ENCODE results near the gene NOTCH2NLA. TPM values are rescaled to one million over a fixed set of nuclear protein-coding genes. Genes with fewer than 3 reads are reported as not detected.
"Not testable (repeated sequence)": the region's sequence is repeated elsewhere in the genome, so short reads cannot be mapped to it uniquely, and the experiment has no call there.

Gene NOTCH2NLA
- polyA plus RNA-seq, 4 donors = 38.0 to 68.3 (median 50.1) TPM

DNA sequence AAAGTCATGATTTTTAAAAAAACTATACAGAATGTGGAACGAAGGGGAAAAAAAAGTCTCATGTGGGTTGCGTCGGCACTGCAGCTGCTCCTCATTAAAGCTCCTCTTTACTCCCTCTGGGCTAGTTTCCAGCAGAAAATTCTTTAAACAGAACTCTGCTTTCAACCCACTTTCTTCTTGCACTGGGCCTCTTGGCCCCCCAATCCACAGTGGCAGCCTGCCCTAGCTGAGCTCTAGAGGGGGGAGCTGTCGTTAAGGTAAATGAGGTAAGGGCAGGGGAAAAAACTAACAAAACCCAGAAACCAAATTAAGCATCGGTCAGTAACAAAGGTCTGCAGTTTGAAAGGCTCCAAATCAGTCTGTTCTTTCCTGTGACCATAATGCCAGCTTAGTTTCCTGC is 54.3 kb downstream of the NOTCH2NLA start:
- not testable (repeated sequence) for DNase-seq (ENCODE audit: low read depth in 4 of 4, low spot score in 2 of 4)

DNA sequence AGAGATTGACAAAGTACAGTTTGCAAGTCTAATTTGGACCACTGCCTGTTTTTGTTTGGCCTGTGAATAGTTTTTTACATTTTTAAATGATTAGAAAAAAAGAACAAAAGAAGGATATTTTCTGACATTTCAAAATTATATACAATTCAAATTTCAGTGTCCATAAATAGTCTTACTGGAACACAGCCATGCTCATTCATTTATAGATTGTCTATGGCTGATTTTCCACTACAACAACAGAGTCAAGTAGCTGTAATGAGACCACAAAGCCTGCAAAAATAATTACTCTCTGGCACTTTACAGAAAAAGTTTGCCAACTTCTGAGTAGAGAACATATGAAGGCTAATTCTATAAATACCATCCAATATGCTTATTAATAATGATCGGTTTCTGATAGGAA is 61.1 kb downstream of the NOTCH2NLA start:
- not testable (repeated sequence) for DNase-seq (ENCODE audit: low read depth in 4 of 4, low spot score in 2 of 4)

DNA sequence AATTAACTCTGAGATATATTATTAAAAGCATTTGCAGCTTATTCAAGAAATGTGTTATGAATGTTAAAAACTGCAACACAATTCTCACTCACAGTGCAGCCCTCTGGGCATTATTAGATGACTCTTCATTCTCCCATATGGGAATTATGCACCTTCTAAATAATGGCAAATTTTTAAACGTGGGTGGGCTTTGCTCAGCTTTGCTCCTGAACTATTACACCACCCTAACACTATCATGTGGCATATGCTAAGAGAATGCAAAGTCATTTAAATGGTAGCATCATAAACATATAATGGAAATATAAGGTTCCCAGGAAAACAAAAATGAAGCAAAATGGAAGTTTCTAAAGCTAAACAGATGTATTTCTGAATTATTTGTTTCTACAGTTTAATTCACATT is 61.5 kb downstream of the NOTCH2NLA start:
- not testable (repeated sequence) for DNase-seq (ENCODE audit: low read depth in 4 of 4, low spot score in 2 of 4)

DNA sequence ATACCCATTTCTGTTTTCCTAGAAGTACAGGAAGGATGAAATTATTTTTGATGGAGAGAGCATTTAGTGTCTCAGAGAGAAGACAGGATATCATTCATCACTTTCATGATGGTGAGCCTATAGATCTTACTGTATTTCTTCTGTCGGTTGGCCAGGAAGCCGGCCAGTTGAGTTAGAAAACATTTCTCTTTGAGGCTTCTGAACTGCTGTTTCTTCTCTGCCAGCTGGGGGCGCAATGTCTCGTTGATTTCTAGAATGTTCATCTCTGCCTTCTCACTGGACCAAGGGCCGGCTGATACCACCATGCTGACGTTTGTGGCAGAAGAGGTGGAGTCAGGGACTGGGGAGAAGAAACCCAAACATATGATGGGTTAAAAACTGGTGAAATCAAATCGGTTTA is 84.4 kb downstream of the NOTCH2NLA start, which contains the start of gene NBPF10:
TSS of gene NBPF10 (minus strand) at position 340 of the 400 bp plus-strand sequence. CDS start at position 305, 35 bp downstream.
- DNase-seq (ENCODE audit: low read depth in 4 of 4, low spot score in 2 of 4) = not testable (repeated sequence)

Other genes with a start within 250 kb of the NOTCH2NLA start
- gene TXNIP, start 232.4 kb downstream of the NOTCH2NLA start, polyA plus RNA-seq (ENCODE audit: insufficient read length in 4 of 4) = 100 to 1,000 TPM; 387 to 577 (median 451) TPM
- gene HJV, start 207.3 kb downstream of the NOTCH2NLA start, polyA plus RNA-seq (ENCODE audit: insufficient read length in 4 of 4) = under 1 TPM in 2 of 4 donors, not detected in 2; 0.19 to 0.88 TPM
- 1 to 10 TPM; 1.7 to 4.4 (median 3.0) TPM for gene NBPF10, start 84.2 kb downstream of the NOTCH2NLA start, polyA plus RNA-seq (ENCODE audit: insufficient read length in 4 of 4)